HG03135 (cell line): ENCODE measurements around the gene TMEM266.
"Not testable (repeated sequence)": the region's sequence is repeated elsewhere in the genome, so short reads cannot be mapped to it uniquely, and the experiment has no call there.

Experiments
- ATAC-seq: cut with Tn5 transposase; IDR thresholded peaks from one replicate; pipeline ENCODE4 v1.9.1; 2021; ENCODE audit warnings: mild to moderate bottlenecking, moderate library complexity; ENCODE audit not compliant: unreplicated experiment

TMEM266 gene

GRCh38 chr15:76059320-76060117 is at the start of gene TMEM266:
Gene TMEM266, plus strand, starts transcription at chr15:76059985. Its CDS starts 74,279 bp downstream, at chr15:76134264.
- no peak for ATAC-seq

DNA sequence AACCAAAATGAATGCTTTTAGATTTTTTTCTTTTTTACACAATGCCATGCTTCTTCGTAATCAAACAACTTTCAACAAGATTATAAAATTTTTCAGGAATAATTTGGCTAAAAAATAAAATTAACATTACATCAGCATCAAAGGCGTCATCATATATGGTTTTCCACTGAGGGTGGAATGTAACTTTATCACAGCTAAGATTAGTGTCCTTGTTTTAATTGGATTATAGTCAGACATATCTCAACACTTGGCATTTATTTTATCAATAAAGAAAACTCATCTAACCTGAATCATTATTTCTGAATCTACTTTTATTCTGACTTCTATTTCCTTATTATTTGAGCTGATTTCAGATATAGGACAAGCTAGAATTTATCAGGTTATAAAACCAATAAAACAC is 49.2 kb upstream of the TMEM266 start:
- no peak for ATAC-seq

GRCh38 chr15:76011627-76012551 is 47.9 kb upstream of the TMEM266 start, which contains the start of gene NRG4:
Gene NRG4, minus strand, starts transcription at chr15:76012424. Its CDS starts 1,194 bp downstream, at chr15:76011230.
- ATAC-seq: no peak

DNA sequence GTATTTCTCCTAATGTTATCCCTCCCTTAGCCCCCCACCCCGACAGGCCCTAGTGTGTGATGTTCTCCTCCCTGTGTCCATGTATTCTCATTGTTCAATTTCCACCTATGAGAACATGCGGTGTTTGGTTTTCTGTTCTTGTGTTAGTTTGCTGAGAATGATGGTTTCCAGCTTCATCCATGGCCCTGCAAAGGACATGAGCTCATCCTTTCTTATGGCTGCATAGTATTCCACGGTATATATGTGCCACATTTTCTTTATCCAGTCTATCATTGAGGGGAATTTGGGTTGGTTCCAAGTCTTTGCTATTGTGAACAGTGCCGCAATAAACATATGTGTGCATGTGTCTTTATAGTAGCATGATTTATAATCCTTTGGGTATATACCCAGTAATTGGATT is 46.3 kb upstream of the TMEM266 start:
- ATAC-seq: not testable (repeated sequence)

- no peak for ATAC-seq
These were observed 35.6 kb upstream of the TMEM266 start for GRCh38 chr15:76024021-76024768.

DNA sequence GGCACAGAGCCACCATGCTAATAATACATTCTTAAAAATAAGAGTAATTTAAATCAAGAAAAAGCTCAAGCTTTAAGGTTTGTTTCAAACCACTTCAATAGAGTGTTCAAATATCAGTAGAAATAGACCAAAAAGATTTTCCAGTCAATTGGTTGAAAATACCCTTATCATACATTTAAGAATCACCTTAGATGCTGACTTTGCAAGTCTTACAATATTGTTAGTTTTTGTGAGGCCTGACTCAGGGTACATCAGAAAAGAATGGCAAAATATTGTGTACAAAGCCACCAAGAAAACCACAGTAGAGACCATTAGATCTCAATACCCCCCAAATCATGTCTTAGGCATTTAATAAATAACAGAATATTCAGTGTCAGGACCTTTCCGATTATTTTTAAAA is 27.7 kb upstream of the TMEM266 start:
- ATAC-seq: no peak

DNA sequence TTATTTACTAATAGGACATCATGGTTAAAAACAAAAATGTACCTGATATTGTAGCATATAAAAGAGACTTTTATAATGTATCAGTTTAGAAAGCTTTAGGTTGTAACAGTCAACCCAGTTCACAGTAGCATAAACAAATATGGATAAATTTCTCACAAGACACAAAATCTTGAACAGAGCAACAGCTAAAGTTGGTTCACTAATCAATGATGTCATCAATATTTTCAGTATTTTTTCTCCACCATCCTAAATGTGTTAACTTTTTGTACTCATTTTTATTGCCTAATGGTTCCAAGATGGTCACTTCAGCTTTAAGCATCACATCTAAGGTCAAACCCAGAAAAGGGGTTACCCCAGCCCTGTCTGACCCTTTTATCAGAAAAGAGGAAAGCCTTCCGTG is 26.3 kb upstream of the TMEM266 start:
- ATAC-seq: no peak

GRCh38 chr15:76034111-76034510 is 25.7 kb upstream of the TMEM266 start:
- no peak for ATAC-seq

- no peak for ATAC-seq
These were observed 24.2 kb upstream of the TMEM266 start for GRCh38 chr15:76035593-76035992.

DNA sequence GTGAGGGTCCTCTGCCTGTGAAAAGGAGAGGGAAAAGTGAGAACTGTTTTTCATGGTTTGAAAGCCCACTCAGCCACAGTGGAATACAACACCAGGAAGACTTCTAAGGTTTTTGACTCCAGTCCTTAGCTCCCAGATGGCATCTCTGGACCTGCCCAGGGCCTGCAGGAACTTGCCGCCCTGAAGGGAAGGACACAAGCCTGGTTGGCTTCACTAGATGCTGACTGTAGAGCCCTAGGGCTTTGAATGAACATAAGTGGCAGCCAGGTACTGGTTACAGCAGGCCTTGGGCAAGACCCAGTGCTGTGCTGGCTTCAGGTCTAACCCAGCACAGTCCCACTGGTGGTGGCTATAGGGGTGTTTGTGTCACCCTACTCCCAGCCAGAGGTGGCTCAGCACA is 21.3 kb upstream of the TMEM266 start:
- ATAC-seq: no peak

- not testable (repeated sequence) for ATAC-seq
These were observed 5.6 kb upstream of the TMEM266 start for GRCh38 chr15:76054201-76054600.

DNA sequence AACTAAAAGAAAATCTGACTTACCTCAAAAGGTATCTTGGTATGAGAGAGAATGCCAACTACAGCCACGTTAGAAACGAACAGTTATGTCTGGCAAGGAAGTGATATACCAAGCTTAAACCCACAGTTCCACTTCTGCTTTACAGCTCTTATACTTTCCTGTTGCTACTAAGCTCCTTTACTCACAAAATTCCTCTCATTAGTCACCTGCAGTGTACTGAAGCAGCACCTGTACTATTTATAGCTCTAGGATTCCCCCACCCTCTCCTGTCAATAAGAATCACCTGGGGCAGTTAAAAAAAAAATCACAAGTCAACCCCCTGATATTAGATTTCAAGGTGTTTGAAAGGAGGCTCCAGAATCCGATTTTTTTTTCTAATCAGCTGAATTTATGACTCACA is 2.9 kb upstream of the TMEM266 start:
- peak; percentile 59 for ATAC-seq

GRCh38 chr15:76057332-76058000 is 2.3 kb upstream of the TMEM266 start:
- peak; percentile 12 for ATAC-seq

- ATAC-seq: no peak
These were observed 968 bp upstream of the TMEM266 start for GRCh38 chr15:76058714-76059319.

GRCh38 chr15:76060118-76060989 is 569 bp downstream of the TMEM266 start:
- no peak for ATAC-seq

DNA sequence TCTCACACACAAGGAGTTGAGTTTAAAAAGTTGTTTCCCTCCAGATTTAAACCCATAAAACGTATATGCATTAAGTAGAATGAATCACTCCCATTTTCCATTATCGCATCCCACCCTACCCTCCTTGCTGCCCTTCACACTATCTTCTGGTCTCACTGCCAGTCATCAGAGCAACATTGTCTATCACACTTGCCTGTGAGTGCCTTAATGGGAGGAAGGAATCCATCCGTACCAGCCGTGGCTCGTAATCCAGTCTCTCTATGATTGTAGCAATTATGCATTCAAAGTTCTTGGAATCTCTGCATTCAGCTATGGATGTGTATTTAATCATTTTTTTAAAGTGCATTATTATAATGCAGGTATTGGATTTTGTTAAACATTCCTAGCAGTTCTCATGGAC is 1.9 kb downstream of the TMEM266 start:
- no peak for ATAC-seq

GRCh38 chr15:76062286-76062685 is 2.5 kb downstream of the TMEM266 start:
- ATAC-seq: no peak

GRCh38 chr15:76064375-76064774 is 4.6 kb downstream of the TMEM266 start:
- no peak for ATAC-seq

- no peak for ATAC-seq
These were observed 5.5 kb downstream of the TMEM266 start for GRCh38 chr15:76065245-76065644.
